ENCODE results near the gene TMEM44.
"Not testable (repeated sequence)": the region's sequence is repeated elsewhere in the genome, so short reads cannot be mapped to it uniquely, and the experiment has no call there.

DNA sequence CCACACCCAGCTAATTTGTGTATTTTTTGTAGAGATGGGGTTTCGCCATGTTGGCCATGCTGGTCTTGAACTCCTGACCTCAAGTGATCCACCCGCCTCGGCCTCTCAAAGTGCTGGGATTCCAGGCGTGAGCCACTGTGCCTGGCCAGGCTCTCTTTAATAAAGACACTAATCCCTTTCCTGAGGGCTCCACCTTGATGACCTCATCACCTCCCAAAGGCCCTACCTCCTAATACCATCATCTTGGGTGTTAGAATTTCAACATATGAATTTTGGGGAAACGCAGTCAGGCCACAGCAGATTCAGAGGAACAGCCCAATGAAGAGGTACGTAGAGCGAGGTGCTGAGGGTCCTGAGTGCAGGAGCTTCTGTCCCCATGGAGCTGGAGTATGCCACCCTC, 87.7 kb downstream of the TMEM44 start:
- TF ChIP-seq, protein P1, sequence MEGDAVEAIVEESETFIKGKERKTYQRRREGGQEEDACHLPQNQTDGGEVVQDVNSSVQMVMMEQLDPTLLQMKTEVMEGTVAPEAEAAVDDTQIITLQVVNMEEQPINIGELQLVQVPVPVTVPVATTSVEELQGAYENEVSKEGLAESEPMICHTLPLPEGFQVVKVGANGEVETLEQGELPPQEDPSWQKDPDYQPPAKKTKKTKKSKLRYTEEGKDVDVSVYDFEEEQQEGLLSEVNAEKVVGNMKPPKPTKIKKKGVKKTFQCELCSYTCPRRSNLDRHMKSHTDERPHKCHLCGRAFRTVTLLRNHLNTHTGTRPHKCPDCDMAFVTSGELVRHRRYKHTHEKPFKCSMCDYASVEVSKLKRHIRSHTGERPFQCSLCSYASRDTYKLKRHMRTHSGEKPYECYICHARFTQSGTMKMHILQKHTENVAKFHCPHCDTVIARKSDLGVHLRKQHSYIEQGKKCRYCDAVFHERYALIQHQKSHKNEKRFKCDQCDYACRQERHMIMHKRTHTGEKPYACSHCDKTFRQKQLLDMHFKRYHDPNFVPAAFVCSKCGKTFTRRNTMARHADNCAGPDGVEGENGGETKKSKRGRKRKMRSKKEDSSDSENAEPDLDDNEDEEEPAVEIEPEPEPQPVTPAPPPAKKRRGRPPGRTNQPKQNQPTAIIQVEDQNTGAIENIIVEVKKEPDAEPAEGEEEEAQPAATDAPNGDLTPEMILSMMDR (IDR thresholded peaks at IDR 0.05) = not testable (repeated sequence)
- not testable (repeated sequence) for TF ChIP-seq ZFX (IDR thresholded peaks at IDR 0.05; ENCODE audit: borderline replicate concordance)

Data from 22Rv1 (cell line).